Measurements from ENCODE around the gene GET4. TPM values are rescaled to one million over a fixed set of nuclear protein-coding genes. Genes with fewer than 3 reads are reported as not detected.
"Not testable (repeated sequence)": the region's sequence is repeated elsewhere in the genome, so short reads cannot be mapped to it uniquely, and the experiment has no call there.

Gene GET4
- total RNA-seq, 1 donor from 2014 or later: 38.2 TPM

GRCh38 chr7:923108-924041 is 47.0 kb downstream of the GET4 start:
- peak; percentile 68 for ATAC-seq
- DNase-seq (ENCODE audit: low spot score): peak; percentile 56

- DNase-seq (ENCODE audit: low spot score): peak; percentile 7
Measured at GRCh38 chr7:924042-924441, 47.7 kb downstream of the GET4 start.

DNA sequence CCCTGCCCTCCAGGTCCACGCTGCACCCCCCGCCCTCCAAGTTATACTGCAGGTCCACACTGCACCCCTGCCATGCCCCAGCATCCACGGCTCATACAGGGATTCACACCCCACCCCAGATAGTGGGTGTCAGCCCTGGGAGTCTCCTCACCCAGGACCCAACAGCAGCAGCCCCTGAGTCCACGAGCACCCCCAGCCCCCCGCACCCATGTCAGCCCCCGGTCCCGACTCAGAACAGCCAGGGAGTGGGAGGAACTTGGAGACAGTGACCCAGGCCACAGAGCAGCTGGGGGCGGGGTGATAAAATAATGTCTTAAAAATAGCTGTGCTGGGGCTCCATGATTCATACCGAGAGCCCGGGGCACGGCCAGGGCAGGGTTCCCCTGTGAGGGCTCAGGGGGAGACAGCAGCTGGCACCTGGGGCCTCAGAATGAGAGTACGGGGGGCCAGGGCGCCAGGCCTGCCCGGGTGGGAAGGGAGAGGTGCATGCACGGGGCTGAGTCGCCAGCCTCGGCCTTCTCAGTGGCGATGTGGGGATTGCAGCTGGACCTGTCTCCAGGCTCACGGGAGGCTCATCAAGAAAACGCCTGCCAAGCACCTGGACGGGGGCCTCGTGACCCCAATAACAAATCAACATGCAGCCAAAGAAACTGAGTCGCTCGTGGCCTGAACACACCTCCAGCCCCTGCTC is 48.3 kb downstream of the GET4 start:
- ATAC-seq (no peak), DNase-seq (ENCODE audit: low spot score) (peak; percentile 42)

More at GRCh38 chr7:924042-924441, 47.7 kb downstream of the GET4 start:
- ATAC-seq: not testable (repeated sequence)

DNA sequence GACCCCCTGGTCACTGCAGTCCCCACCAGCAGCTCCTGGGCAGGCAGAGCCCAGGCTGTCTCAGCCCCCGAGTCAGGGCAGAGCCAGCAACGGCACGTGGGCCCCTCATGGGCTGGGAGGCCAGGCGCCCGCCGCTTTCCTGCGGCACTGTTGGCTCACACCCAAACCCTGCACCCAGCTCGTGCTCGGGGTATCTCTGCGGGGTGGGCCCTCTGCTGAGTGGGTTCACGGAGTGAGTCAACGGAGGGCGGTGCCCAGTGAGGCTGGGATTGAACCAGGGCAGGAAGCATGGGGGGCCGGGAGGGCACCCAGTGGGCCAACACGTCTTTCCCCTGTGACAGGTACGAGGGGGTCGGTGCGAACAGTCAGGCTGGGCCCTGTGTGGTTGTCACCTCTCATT is 49.2 kb downstream of the GET4 start:
- ATAC-seq (no peak), DNase-seq (ENCODE audit: low spot score) (peak; percentile 45)

DNA sequence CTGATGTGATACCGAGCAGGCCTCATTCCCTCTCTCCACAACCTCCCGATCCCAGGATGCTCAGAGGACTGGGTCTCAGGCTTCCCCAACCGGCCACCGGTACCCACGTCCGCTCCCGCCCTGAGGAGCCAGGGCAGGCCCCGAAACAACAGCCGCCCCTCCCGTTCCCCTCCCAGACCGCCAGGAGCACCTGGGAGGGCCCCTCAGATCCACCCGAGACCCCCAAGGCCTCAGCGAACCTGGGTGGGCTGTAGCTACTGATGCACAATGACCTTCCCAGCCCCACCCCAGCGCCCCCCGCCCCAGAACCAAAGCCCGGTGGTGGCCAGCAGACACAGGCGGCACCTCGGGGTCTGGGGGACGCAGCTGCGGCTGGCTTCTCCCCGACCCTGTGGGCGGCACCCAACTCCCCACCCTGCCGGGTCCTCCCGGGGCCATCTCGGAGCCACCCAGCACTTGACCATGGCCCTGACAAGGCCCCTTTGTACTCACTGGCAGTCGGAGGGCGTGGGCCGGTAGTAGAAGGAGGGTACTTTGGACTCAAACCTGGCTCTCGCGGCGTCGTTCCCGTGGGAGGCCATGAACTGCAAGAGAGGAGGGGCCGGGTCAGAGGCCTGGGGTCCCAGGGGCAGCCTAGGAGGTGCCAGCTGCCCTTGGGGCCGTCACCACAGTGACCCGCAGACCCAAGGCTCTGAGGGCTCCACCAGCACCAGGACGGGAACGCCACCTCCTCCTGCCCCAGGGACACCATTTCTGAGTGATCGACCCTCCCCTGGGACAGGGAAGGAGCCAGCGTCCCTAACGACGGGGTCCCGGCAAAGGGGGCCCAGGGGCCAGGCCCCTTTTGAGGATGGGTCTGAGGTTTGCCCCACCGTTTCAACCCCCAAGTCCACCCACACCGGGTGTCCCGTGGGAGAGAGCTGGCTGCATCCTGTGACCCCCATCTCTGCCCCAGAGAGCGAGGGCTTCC is 50.0 kb downstream of the GET4 start:
- DNase-seq (ENCODE audit: low spot score): peak; percentile 44
- no peak for ATAC-seq

DNA sequence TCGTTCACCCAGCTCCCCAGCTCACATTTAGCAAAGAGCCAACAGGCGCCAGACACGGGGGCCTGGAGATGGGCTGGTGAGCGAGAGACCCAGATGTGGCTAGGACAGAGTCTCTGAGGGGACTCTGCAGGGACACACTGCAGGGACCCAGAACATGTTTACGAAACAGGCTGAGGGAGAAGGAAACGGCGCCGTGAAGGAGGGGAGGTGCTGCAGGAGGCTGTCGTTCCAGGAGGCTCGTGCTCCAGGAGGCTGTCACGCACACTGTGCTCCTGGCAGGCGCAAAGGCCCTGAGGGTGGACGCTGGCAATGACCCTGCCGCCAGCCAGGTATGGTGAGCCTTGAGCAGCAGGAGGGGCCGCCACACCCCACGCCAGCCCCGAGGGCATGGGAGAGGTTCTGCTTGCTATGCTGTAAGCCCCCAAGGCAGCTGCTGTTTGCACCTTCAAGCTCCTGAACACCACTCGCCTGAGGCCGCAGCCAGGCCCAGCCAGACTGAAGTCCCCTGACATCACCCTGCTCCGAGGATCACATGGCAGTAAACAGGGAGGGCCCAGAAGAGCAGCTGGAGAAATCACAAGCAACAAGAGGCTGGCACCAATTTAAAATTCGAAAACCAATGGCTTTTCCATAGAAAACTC is 50.8 kb downstream of the GET4 start:
- DNase-seq (ENCODE audit: low spot score): peak; percentile 44
- no peak for ATAC-seq

DNA sequence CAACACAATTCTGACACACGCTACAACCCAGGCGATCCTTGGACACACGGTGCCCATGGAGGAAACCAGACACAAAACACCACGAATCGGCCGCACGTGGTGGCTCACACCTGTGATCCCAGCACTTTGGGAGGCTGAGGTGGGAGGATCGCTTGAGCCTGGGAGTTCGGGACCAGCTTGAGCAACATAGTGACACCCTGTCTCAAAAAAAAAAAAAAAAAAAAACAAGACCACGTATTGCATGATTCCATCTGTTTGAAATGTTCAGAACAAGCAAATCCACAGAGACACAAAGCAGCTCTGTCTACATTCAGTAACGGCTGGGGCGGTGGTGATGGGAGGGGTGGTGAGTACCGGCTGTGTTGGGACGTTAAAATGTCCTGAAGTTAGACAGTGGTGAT is 53.0 kb downstream of the GET4 start:
- ATAC-seq (no peak), DNase-seq (ENCODE audit: low spot score) (peak; percentile 23)

GRCh38 chr7:930975-931758 is 54.8 kb downstream of the GET4 start:
- ATAC-seq (peak; percentile 22), DNase-seq (ENCODE audit: low spot score) (peak; percentile 15)

- no peak for ATAC-seq
- DNase-seq (ENCODE audit: low spot score): no peak
Measured at GRCh38 chr7:931871-932650, 55.7 kb downstream of the GET4 start.

GRCh38 chr7:932651-932975 is 56.3 kb downstream of the GET4 start:
- DNase-seq (ENCODE audit: low spot score): no peak
- ATAC-seq: no peak

GRCh38 chr7:934469-935163 is 58.3 kb downstream of the GET4 start:
- DNase-seq (ENCODE audit: low spot score) (no peak), ATAC-seq (no peak)

DNA sequence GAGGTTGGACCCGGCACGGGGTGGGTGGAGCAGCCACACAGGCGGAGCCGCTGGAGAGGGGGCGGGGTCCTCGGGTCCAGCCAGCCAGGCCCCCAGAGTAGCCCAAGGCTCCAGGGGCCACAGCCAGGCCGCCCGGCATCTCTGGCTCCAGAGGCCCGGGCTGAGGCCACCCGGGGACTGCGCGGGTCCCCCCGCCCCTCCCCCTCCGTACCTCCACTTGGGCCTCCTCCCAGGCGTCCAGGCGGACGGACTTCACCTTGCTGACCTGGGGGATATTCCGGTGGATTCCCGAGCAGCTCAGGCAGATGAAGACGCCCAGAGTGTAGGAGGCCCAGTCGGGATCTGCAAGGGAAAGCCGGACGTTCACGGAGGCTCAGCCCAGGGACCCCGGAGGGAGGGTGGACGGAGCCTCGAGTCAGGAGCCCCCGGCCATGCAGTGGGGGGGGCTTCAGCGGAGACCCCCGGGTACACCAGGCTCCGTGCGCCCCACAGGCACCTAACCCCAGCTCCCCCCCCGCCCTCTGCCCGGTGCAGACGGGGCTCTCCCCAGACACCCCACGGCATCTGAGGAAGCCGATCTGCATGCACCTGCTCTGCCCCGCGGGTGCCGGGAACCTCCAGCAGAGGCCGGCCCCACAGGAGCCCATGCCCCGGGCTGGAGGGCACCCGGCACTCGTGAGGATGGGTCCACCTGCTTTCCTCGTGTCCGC is 59.0 kb downstream of the GET4 start:
- no peak for ATAC-seq
- no peak for DNase-seq (ENCODE audit: low spot score)

GRCh38 chr7:935874-936385 is 59.6 kb downstream of the GET4 start:
- DNase-seq (ENCODE audit: low spot score) (no peak), ATAC-seq (no peak)

GRCh38 chr7:936386-937054 is 60.2 kb downstream of the GET4 start:
- DNase-seq (ENCODE audit: low spot score): no peak
- no peak for ATAC-seq

DNA sequence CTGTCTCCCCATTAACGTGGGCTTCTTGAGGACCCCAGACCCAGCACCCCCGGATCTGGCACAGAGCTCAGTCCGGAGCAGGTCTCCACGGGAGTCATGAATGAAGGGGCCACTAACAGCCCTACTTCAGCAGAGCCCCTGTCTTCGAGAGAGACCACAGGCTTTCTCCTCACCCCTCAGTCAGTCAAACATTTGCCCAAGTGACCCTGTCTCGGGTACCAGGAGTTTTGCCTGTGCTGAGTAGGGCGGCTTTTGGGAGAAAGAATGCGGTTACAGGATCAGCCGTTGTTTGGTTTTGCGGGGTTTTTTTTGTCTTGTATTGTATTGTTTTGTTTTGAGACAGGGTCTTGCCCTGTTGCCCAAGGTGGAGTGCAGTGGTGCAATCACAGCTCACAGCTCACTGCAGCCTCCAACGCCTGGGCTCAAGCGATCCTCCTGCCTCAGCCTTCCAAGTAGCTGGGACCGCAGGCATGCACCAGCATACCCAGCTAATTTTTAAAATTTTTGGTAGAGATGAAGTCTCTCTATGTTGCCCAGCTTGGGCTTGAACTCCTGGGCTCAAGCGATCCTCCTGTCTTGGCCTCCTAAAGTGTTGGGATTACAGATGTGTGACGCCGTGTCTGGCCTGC is 61.6 kb downstream of the GET4 start:
- DNase-seq (ENCODE audit: low spot score) (no peak), ATAC-seq (no peak)

DNA sequence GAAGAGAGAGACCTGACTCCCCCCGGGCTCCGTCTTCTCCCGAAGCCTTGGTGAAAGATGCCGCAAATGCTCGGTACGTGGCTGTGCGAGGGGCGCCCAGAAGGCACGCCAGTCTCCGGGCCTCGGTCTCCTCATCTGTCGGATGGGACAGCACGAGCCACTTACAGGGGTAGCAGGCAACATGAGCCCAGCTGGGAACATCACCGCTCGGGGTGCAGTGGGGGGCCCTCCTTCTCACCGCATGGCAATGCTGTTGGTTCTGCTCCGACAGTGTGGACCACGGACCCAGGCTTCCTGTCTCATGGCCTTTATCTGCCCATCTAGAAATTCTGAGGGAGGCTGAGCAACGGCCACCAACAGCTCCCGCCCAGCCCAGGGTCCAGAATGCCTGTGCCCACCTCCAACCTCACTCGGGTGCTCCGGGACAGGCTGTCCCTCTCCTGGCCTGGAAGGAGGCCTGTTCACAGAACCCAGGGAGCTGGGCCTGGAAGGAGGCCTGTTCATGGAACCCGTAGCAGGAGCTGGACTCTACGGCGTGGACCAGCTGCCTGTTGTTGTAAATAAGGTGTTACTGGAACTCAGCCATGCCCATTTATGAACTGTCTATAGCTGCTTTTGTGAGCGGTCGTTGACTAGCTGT is 62.3 kb downstream of the GET4 start:
- ATAC-seq: no peak
- no peak for DNase-seq (ENCODE audit: low spot score)
